ENCODE data around the gene CELF2.

DNA sequence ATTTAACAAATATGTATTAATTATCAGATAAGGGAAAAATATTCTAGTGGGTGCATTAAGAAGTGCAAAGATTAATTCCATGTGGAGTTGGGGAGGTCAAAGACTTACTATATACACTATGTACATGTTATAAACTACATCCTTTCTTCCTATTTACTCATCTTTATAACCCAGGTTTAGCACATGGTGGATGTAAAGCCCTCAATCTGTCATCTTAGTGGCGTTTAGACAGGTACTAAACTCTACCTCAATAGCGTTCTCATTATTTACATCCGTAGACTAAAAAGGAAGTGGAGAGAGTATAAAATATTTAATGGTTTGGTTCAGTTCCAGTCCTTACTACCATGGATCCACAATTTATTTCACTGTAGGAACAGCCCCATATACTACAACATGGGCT, 14.8 kb upstream of the CELF2 start:
- no peak for TF ChIP-seq EZH2 (IDR thresholded peaks at IDR 0.05; ENCODE audit: borderline replicate concordance)
- TF ChIP-seq, protein P1, sequence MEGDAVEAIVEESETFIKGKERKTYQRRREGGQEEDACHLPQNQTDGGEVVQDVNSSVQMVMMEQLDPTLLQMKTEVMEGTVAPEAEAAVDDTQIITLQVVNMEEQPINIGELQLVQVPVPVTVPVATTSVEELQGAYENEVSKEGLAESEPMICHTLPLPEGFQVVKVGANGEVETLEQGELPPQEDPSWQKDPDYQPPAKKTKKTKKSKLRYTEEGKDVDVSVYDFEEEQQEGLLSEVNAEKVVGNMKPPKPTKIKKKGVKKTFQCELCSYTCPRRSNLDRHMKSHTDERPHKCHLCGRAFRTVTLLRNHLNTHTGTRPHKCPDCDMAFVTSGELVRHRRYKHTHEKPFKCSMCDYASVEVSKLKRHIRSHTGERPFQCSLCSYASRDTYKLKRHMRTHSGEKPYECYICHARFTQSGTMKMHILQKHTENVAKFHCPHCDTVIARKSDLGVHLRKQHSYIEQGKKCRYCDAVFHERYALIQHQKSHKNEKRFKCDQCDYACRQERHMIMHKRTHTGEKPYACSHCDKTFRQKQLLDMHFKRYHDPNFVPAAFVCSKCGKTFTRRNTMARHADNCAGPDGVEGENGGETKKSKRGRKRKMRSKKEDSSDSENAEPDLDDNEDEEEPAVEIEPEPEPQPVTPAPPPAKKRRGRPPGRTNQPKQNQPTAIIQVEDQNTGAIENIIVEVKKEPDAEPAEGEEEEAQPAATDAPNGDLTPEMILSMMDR (IDR thresholded peaks at IDR 0.05; ENCODE audit: poor library complexity) = no peak

Data from hepatocyte (in vitro differentiated cells).